Measurements from ENCODE around the gene OPHN1.

GRCh38 chrX:68292471-68292870, 140.8 kb downstream of the OPHN1 start:
- no peak for TF ChIP-seq CTCF (IDR thresholded peaks at IDR 0.05; ENCODE audit: extremely low read depth in 1 of 2, insufficient read depth in 1 of 2, low read depth in 1 of 2, low read length in 2 of 2)
- no peak for TF ChIP-seq MAX (IDR thresholded peaks at IDR 0.05; ENCODE audit: insufficient read depth, insufficient read length)
- TF ChIP-seq EZH2 (IDR thresholded peaks at IDR 0.05; ENCODE audit: borderline replicate concordance, low read depth, low read length, severe bottlenecking), result no peak
- no peak for TF ChIP-seq POLR2A (IDR thresholded peaks at IDR 0.05; ENCODE audit: low read depth, low read length)
- TF ChIP-seq GATA2 (IDR thresholded peaks at IDR 0.05; ENCODE audit: insufficient read depth, insufficient read length, low read depth, low read length), result no peak
- TF ChIP-seq JUN (IDR thresholded peaks at IDR 0.05; ENCODE audit: borderline replicate concordance, insufficient read depth, insufficient read length, low read depth), result no peak
- no peak for TF ChIP-seq MYC (IDR thresholded peaks at IDR 0.05; ENCODE audit: low read depth, low read length)

All from endothelial cell of umbilical vein (primary cell).